ENCODE measurements around the gene COL4A3.
"Not testable (repeated sequence)": the region's sequence is repeated elsewhere in the genome, so short reads cannot be mapped to it uniquely, and the experiment has no call there.

COL4A3 gene

GRCh38 chr2:227160164-227160563 is 4.3 kb upstream of the COL4A3 start:
- no peak for DNase-seq

- DNase-seq: no peak
Measured at GRCh38 chr2:227161947-227162346, 2.5 kb upstream of the COL4A3 start.

DNA sequence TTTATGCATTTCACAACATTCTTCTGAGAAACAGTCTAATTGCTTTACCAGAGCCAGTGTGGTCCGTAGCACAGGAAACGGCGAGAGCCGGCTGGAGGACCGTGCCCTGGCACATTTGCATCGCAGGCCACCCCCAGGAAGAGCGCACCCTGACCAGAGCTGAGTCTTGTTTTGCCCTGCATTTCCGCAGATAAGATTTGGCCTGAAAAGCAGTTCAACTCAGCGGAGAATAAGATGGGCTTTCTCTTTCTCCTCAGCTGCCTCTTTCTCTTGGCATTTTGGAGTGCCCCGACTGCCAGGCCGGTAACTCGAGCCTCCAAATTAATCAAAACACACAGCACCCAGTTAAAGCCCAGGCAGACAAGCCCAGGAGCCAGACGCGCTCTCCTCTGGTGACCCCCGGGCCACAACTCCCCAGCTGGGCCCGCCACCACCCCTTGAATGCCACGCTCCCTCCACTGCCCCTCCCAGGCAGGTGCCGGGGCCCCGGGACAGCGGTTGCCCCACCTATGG is 883 bp upstream of the COL4A3 start:
- no peak for DNase-seq

DNA sequence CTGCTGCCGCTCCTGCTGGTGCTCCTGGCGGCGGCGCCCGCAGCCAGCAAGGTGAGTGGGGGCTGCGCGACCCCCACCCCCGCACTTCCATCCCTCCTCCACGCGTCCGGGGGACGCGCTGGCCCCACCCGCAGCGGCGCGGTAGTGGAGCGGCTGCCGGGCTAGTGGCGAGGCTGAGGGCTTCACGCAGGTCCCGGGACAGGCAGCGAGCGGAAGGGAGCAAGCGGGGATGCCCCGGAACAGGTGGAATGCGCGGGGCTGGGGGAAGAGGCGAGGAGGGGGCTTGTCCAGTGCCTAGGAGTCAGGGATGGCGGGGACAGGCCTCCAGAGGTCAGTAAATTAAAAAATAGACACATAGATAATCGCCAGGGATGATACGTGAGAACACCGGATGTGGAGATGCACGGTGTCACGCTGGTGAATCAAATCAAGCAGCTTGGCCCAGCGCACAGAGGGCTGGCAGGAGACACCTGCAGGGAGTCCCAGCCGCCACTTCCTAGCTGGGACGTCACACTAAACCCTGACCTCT is 403 bp downstream of the COL4A3 start:
- no peak for DNase-seq

GRCh38 chr2:227171779-227172178 is 7.4 kb downstream of the COL4A3 start:
- DNase-seq: not testable (repeated sequence)

DNA sequence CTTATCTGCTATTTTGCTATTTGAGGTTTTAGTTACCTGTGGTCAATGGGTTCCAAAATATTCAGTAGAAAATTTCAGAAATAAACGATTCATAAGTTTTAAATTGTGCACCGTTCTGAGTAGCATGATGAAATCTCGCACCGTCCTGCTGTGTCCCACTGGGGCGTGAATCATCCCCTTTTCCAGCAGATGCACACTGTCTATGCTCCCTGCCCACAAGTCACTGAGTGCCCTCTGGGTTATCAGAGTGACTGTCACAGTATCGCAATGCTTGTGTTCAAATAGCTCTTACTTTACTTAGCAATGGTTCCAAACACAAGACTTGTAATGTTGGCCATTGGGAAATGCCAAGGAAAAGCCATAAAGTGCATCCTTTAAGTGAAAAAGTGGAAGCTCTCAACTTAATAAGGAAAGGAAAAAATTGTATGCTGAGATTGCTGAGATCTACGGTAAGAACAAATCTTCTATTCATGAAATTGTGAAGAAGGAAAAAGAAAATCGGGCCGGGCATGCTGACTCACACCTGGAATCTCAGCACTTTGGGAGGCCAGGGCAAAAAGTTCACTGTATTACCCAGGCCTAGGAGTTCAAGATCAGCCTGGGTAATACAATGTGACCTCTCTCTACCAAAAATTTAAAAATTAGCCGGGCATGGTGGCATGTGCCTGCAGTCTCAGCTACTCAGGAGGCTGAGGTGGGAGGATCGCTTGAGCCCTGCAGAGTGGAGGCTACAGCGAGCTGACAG is 13.3 kb downstream of the COL4A3 start:
- DNase-seq: no peak

DNA sequence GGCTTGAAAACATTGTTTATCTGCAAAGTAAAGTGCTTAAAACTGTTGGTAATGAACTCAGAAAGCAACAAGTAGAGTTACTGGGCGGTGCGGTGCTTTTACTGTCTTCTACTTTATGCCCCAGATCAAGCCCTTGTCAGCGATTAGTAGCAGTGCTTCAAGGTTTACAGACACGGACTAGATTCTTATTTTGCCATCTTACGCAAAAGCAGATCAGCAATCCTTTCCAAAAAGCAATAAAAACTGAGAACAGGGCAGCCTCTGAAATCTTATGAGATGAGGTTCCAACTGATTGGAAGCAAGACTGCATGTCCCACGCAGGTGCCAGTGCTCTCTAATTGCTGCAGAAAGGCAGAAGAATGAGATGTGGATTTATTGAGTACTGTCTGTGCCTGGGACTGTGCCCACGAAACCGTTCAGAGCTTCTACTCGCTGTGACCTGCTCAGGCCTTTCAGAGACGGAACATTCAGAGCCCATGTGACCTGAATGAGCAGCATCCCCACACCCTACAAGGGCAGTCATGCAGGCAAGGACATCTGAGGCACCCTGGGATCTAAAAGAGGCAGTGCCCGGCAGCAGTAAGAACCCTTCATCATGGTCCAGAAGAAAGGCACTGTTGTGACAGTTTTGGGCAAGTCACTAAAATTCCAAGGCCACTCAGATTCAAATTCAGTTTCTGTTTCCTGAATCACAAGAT is 15.7 kb downstream of the COL4A3 start:
- DNase-seq: no peak

DNA sequence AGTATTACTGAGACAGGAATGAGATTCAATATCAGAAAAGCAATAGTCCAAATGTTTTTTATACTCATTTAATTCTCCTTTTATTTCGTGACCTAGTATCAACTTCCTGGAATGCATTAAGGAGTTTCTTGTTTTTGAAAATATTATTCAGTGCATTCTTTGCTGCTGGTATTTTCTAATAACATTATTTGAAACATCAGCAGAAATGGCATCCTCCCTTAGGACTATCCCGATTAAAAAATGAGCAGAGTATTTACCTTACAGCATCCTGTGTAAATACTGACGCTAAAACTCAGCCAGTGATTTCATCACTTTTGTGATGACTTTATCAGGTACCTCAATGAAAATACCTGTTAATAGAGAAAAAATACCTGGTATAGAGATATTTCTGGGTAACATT is 16.3 kb downstream of the COL4A3 start:
- DNase-seq: no peak

DNA sequence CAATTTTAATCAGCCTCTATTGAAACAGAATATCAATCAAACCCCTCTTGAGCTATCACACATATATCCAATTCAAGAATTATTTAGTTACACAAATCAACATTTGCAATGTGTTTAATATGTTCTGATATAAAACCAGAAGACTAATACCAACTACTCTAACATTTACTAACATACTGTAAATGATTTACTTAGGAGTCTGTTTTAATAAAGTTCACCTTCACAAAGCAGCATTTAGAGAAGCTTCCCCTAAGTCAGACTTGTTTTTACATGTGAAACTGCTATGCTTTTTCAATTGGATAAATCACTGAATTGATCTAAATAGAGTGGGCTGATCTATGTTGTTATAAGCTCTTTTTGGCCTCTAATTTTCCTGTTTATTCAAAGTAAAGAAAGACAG is 18.3 kb downstream of the COL4A3 start:
- no peak for DNase-seq

GRCh38 chr2:227183657-227184367 is 19.4 kb downstream of the COL4A3 start:
- DNase-seq: no peak

DNA sequence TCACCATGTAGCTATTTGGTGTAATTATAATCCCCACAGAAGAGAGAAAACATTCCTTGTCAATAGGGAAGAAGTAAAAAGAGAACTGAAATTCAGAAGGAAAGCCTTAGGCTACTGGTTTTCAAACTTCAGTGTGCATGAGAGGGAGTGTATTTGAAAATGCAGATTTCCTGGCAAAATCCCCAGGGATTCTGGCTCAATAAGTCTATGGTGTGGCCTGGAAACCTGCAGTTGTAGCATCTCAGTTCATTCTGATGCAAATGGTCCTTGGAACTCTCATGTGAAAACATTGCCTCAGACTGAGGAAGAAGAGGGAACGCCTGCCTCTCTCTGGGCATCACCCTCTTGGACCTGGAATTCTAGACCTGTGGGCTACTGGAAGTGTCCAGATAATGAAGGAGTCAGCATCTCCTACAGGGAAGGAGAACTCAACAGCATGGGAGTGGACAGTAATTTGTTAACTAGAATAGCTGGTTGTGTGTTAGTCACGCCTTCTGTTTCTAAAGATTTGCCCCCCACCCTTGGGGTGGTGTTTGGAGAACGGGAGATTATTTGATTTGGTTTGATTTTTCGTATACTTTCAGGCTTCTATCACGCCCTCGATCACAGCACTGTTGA is 21.3 kb downstream of the COL4A3 start:
- no peak for DNase-seq

- DNase-seq: no peak
Measured at GRCh38 chr2:227186751-227187150, 22.3 kb downstream of the COL4A3 start.

DNA sequence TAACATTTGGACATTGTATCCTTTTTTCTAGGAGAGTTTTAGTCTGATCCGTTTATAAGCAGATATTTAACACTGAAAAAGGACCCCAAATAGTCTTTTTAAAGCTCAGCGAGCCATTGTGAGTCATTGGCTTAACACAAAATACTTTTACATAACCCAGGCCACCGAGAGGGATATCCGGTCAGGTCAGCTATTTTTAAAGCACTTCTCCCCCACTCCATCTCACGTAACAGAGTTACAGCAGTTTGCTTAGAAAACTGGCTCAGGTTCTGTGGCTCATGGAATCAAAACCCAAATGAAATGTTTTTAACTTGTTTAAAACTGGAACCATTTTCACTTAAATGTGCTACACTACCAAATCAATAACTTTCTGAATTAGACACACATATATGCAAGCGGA is 23.9 kb downstream of the COL4A3 start:
- DNase-seq: no peak

DNA sequence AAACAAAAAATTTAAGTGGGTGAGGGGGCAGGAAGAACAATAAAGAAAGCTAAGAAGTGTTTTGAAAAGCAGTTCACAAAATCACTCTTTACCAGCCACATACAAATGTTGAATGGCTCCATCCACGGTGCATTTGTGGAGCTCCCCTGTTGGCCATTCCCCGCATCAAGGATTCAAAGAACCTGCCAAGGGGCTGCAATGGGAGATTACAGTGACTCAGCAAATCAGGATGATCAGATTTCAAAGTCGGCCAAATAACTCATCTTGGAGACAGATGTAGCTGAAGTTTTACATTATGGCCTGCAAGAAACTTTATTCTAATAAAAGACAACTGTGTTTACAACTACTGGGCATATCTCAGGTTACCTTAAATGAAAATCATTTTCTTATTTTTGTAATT is 26.9 kb downstream of the COL4A3 start:
- DNase-seq: no peak

GRCh38 chr2:227192491-227192890 is 28.1 kb downstream of the COL4A3 start:
- DNase-seq: no peak

- DNase-seq: no peak
Measured at GRCh38 chr2:227194219-227194618, 29.8 kb downstream of the COL4A3 start.

GRCh38 chr2:227198866-227199265 is 34.4 kb downstream of the COL4A3 start:
- DNase-seq: no peak

DNA sequence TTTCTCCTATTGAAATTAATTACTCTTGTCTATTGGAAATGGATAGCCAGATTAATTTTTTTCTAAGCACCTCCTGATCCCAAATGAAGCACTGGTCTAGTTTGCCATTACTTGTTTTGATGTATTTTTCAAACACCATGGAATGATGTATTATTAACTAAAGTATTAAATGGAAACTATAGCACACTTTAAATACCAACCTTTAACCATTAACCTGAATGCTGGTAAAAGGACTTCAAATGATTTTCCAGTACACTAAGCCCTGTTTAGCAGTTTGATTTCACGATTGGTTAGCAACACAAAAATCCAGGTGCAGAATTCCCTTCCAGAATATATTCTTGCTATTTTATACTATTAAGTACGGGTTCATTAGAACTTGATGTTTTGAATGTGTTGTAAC is 37.3 kb downstream of the COL4A3 start:
- DNase-seq: no peak

DNA sequence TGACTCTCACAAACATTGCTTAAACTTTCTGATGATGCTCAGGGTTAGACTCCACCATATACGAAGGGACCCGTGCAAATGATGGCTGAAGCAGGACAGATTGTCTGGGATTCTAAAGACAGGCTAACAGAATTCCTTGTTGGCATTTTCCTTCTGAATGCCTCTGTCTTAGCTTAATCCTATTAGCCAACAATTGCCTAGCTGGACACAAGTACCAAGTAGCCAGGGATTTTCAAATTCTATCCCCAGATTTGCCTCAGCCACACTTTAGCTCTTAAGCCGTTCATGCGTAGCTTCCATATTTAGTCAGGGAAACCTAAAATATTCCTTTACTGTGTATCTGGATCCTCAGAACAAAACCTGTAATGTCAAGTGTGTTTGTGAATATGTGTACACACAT is 40.0 kb downstream of the COL4A3 start:
- DNase-seq: no peak

GRCh38 chr2:227205701-227206100 is 41.3 kb downstream of the COL4A3 start:
- DNase-seq: no peak

DNA sequence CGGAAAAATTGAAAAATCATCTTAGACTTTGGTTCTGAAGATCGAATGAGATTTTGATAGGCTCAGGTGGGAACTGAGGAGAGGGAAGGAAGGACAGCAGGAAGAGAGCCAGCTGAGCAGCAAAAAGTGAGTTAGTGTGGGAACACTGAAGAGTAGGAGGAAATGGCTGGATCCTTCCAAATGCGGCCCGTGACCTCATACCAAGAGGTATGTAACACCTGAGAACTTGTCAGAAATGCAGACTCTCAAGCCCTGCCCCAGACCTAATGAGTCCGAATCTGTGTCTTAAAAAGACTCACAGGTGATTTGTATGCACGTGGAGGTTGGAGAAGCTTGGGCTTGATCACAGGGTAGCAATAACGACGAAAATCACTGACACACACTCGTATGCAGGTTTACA is 42.0 kb downstream of the COL4A3 start:
- no peak for DNase-seq

DNA sequence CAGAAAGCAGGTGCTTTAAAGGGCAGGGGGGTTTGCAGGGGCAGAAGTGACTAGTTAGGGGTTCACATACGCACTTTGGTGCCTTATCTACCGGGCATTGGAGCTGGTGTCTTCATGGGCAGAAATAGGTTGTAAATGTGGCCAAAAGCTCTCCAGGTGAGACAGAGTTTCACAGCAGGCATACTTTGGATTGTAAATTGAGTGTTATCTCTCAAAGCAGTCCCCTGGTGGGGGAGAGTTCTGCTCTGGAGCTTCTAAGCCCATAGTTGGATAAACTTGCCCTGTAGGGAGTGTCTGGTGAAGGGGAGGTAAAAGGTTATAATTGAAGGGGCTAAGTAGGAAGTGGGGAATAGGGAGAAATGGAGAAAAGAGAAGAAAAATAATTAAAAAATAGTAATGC is 43.1 kb downstream of the COL4A3 start:
- no peak for DNase-seq

DNA sequence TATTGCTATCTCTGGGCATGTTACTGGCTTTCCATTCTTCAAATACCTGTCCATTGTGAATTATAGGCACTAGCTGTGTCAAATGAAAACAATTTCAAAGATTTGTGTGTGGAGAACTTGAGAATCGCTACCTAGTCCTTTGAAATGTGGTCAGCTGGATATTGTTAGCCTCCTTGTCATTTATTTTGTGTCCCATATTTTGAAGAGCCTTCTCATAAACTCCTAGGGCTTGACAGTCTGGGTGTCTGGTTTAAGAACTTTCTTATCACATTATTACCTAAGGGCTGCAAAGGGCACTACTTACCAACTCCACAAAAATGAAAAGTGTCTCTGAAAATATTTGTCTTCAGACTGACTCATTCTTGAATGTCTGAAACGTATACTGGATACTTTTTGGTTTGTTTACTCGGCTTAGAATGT is 50.2 kb downstream of the COL4A3 start:
- no peak for DNase-seq

All from activated effector memory CD4-positive, alpha-beta T cell treated with Interleukin-2 at 50 U/mL for 16 hours (primary cell).